ENCODE results near the gene BST1.
A peak's percentile ranks its signal among the peaks of the same experiment; 100 is the strongest.

BST1 gene

GRCh38 chr4:15742083-15742582 is 39.3 kb downstream of the BST1 start:
- H3K4me3 ChIP-seq (ENCODE audit: low read depth, low read length): no peak overlapping the region
- DNase-seq: no peak
- no peaks in the 10 kb centered on the region for H3K27me3 ChIP-seq (ENCODE audit: insufficient read depth, low read depth, severe bottlenecking)
- H3K9me3 ChIP-seq (ENCODE audit: severe bottlenecking): peaks cover 18% of the 10 kb centered on the region
- H3K27ac ChIP-seq: no peak overlapping the region
- H3K36me3 ChIP-seq: no peaks in the 10 kb centered on the region
- TF ChIP-seq CTCF (IDR thresholded peaks at IDR 0.05; ENCODE audit: low read depth, low read length): no peak

- Histone ChIP-seq H3K4me3 (ENCODE audit: low read depth, low read length) (no peak overlapping the region), H3K27ac (no peak overlapping the region), H3K27me3 (ENCODE audit: insufficient read depth, low read depth, severe bottlenecking) (no peaks in the 10 kb centered on the region), H3K9me3 (ENCODE audit: severe bottlenecking) (peaks cover 18% of the 10 kb centered on the region), H3K36me3 (no peaks in the 10 kb centered on the region)
- no peak for DNase-seq
- no peak for TF ChIP-seq CTCF (IDR thresholded peaks at IDR 0.05; ENCODE audit: low read depth, low read length)
Observed at GRCh38 chr4:15742637-15743036, 39.8 kb downstream of the BST1 start.

GRCh38 chr4:15744016-15744545 is 41.2 kb downstream of the BST1 start:
- H3K4me3 ChIP-seq (ENCODE audit: low read depth, low read length): peak overlapping the region; percentile 7; the same call in 1 of the 2 replicates
- peaks cover 18% of the 10 kb centered on the region for H3K9me3 ChIP-seq (ENCODE audit: severe bottlenecking)
- peak overlapping the region; percentile 22; the same call in 1 of the 2 replicates for H3K27ac ChIP-seq
- DNase-seq: peak; percentile 31
- no peak for TF ChIP-seq CTCF (IDR thresholded peaks at IDR 0.05; ENCODE audit: low read depth, low read length)
- H3K36me3 ChIP-seq: no peaks in the 10 kb centered on the region
- no peaks in the 10 kb centered on the region for H3K27me3 ChIP-seq (ENCODE audit: insufficient read depth, low read depth, severe bottlenecking)

GRCh38 chr4:15746110-15746509 is 43.2 kb downstream of the BST1 start:
- Histone ChIP-seq H3K9me3 (ENCODE audit: severe bottlenecking) (peaks cover 13% of the 10 kb centered on the region), H3K27me3 (ENCODE audit: insufficient read depth, low read depth, severe bottlenecking) (no peaks in the 10 kb centered on the region), H3K36me3 (no peaks in the 10 kb centered on the region), H3K4me3 (ENCODE audit: low read depth, low read length) (no peak overlapping the region), H3K27ac (no peak overlapping the region)
- TF ChIP-seq CTCF (IDR thresholded peaks at IDR 0.05; ENCODE audit: low read depth, low read length): no peak
- DNase-seq: no peak

GRCh38 chr4:15749001-15749400 is 46.1 kb downstream of the BST1 start:
- Histone ChIP-seq H3K27me3 (ENCODE audit: insufficient read depth, low read depth, severe bottlenecking) (no peaks in the 10 kb centered on the region), H3K36me3 (no peaks in the 10 kb centered on the region), H3K9me3 (ENCODE audit: severe bottlenecking) (no peaks in the 10 kb centered on the region), H3K4me3 (ENCODE audit: low read depth, low read length) (no peak overlapping the region), H3K27ac (no peak overlapping the region)
- peak; percentile 13 for DNase-seq
- 0 out of 2 replicates have a peak, but pooled peaks have one; percentile 24 for TF ChIP-seq CTCF (IDR thresholded peaks at IDR 0.05; ENCODE audit: low read depth, low read length)

GRCh38 chr4:15751153-15751552 is 48.3 kb downstream of the BST1 start:
- no peak overlapping the region for H3K27ac ChIP-seq
- no peak overlapping the region for H3K4me3 ChIP-seq (ENCODE audit: low read depth, low read length)
- no peaks in the 10 kb centered on the region for H3K36me3 ChIP-seq
- no peaks in the 10 kb centered on the region for H3K27me3 ChIP-seq (ENCODE audit: insufficient read depth, low read depth, severe bottlenecking)
- no peak for TF ChIP-seq CTCF (IDR thresholded peaks at IDR 0.05; ENCODE audit: low read depth, low read length)
- no peaks in the 10 kb centered on the region for H3K9me3 ChIP-seq (ENCODE audit: severe bottlenecking)
- no peak for DNase-seq

Measured in WERI-Rb-1 (cell line).